ENCODE data around the gene CHM. TPM values are rescaled to one million over a fixed set of nuclear protein-coding genes. Genes with fewer than 3 reads are reported as not detected.
"Not testable (repeated sequence)": the region's sequence is repeated elsewhere in the genome, so short reads cannot be mapped to it uniquely, and the experiment has no call there.

CHM gene
- total RNA-seq, 2 experiments from 2014 or later, result 12.5 to 19.3 TPM

GRCh38 chrX:85988353-85988752, 59.0 kb downstream of the CHM start:
- Mint-ChIP-seq H3K27ac (no peak overlapping the region), H3K27me3 (no peaks in the 10 kb centered on the region)

GRCh38 chrX:85980286-85980685, 67.1 kb downstream of the CHM start:
- DNase-seq, result no peak
- ATAC-seq, result no peak
- H3K36me3 Mint-ChIP-seq, result peaks cover 18% of the 10 kb centered on the region

More at GRCh38 chrX:85988353-85988752, 59.0 kb downstream of the CHM start:
- CTCF ChIA-PET, result no interaction called here
- Mint-ChIP-seq H3K4me1 (peaks cover 4% of the 10 kb centered on the region), H3K36me3 (peaks cover 15% of the 10 kb centered on the region), H3K9me3 (ENCODE audit: low read depth) (peaks cover 3% of the 10 kb centered on the region), H3K4me3 (no peak overlapping the region)
- DNase-seq (no peak), ATAC-seq (no peak)

GRCh38 chrX:85977218-85977617, 70.1 kb downstream of the CHM start:
- H3K27ac Mint-ChIP-seq, result no peak overlapping the region
- DNase-seq, result no peak
- CTCF ChIA-PET, result no interaction called here
- peaks cover 2% of the 10 kb centered on the region for H3K4me1 Mint-ChIP-seq
- H3K36me3 Mint-ChIP-seq, result peaks cover 24% of the 10 kb centered on the region
- H3K4me3 Mint-ChIP-seq, result no peak overlapping the region
- ATAC-seq, result no peak
- no peaks in the 10 kb centered on the region for H3K27me3 Mint-ChIP-seq
- no peaks in the 10 kb centered on the region for H3K9me3 Mint-ChIP-seq (ENCODE audit: low read depth)

More at GRCh38 chrX:85980286-85980685, 67.1 kb downstream of the CHM start:
- peaks cover 2% of the 10 kb centered on the region for H3K4me1 Mint-ChIP-seq
- no peaks in the 10 kb centered on the region for H3K27me3 Mint-ChIP-seq
- no peak overlapping the region for H3K27ac Mint-ChIP-seq
- no peak overlapping the region for H3K4me3 Mint-ChIP-seq
- H3K9me3 Mint-ChIP-seq (ENCODE audit: low read depth), result no peaks in the 10 kb centered on the region
- CTCF ChIA-PET, result no interaction called here

DNA sequence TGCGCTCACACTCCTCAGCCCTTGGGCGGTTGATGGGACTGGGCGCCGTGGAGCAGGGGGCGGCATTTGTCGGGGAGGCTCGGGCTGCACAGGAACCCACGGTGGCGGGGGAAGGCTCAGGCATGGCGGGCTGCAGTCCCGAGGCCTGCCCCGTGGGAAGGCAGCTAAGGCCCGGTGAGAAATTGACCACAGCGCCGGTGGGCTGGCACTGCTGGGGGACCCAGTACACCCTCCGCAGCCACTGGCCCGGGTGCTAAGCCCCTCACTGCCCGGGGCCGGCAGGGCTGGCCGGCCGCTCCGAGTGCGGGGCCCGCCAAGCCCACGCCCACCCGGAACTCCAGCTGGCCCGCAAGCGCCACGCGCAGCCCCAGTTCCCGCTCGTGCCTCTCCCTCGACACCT, 75.0 kb downstream of the CHM start:
- H3K4me1 Mint-ChIP-seq; ATAC-seq; CTCF ChIA-PET; H3K27me3 Mint-ChIP-seq; H3K9me3 Mint-ChIP-seq (ENCODE audit: low read depth); H3K27ac Mint-ChIP-seq; H3K4me3 Mint-ChIP-seq; DNase-seq: not testable (repeated sequence)
- H3K36me3 Mint-ChIP-seq, result peaks cover 26% of the 10 kb centered on the region

DNA sequence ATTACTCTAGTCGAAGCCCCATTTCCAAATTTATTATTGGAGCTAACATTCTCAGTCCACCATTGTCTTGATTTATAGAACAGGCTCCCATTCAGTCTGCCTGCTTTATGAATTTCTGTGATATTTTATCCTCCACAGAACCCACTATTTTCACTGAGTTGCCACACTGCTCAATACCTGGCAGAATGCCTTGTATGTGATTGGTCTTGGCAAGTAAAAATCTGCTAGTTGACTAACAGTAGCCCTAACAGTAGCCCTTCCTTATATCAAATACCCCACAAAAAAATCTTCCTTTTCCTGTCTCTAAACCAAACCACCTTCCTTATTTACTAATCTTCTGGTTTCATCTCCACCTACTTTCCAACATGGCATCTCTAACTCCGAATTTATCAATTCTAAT, 82.6 kb downstream of the CHM start:
- H3K27me3 Mint-ChIP-seq, result no peaks in the 10 kb centered on the region
- DNase-seq (no peak), ATAC-seq (no peak)
- peaks cover 2% of the 10 kb centered on the region for H3K4me1 Mint-ChIP-seq
- no peaks in the 10 kb centered on the region for H3K9me3 Mint-ChIP-seq (ENCODE audit: low read depth)
- no peak overlapping the region for H3K27ac Mint-ChIP-seq
- peaks cover 5% of the 10 kb centered on the region for H3K36me3 Mint-ChIP-seq
- CTCF ChIA-PET, result no interaction called here
- no peak overlapping the region for H3K4me3 Mint-ChIP-seq

DNA sequence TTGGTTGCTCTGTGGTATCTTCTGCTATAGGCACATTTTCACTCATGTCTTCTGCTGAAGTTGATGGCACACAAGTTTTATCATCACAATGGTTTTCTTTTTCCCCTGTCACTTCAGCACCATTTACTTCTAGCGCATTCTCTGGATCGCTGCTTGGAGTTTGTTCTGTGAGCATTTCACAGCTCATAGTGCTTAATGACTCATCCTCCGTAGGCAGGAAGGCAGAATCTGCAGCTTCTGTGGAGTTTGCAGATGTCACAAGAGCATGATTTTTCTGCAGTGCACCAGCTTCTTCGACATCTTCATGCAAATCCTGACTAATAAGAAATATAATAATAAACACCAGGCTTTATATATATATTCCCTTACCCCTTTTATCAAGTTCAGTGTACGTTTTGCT, 83.6 kb downstream of the CHM start:
- no peaks in the 10 kb centered on the region for H3K27me3 Mint-ChIP-seq
- H3K4me1 Mint-ChIP-seq, result peaks cover 2% of the 10 kb centered on the region
- no peak for ATAC-seq
- no peaks in the 10 kb centered on the region for H3K9me3 Mint-ChIP-seq (ENCODE audit: low read depth)
- H3K27ac Mint-ChIP-seq, result no peak overlapping the region
- CTCF ChIA-PET, result no interaction called here
- no peak for DNase-seq
- H3K36me3 Mint-ChIP-seq, result peaks cover 3% of the 10 kb centered on the region
- no peak overlapping the region for H3K4me3 Mint-ChIP-seq

DNA sequence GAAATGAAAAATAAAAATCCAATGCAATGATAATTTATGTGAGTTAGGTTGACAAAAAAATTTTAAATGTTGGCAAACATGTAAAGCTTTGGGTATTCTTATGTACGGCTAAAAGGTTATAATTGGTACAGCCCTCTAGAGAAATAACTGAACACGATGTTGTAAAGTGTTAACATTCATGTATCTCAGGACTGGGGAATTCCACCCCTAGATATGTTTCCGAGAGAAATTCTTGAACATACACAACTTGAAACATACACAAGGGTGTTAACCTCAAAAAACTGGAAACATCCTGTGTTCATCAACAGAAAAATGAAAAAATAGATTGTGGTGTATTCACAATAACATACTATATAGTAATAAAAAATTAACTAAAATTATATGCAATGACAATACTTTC, 91.8 kb downstream of the CHM start:
- ATAC-seq (no peak), DNase-seq (no peak)
- no peaks in the 10 kb centered on the region for H3K4me1 Mint-ChIP-seq
- no peak overlapping the region for H3K27ac Mint-ChIP-seq
- no peak overlapping the region for H3K4me3 Mint-ChIP-seq
- no peaks in the 10 kb centered on the region for H3K9me3 Mint-ChIP-seq (ENCODE audit: low read depth)
- H3K36me3 Mint-ChIP-seq, result peaks cover 18% of the 10 kb centered on the region
- no peaks in the 10 kb centered on the region for H3K27me3 Mint-ChIP-seq
- CTCF ChIA-PET, result no interaction called here

DNA sequence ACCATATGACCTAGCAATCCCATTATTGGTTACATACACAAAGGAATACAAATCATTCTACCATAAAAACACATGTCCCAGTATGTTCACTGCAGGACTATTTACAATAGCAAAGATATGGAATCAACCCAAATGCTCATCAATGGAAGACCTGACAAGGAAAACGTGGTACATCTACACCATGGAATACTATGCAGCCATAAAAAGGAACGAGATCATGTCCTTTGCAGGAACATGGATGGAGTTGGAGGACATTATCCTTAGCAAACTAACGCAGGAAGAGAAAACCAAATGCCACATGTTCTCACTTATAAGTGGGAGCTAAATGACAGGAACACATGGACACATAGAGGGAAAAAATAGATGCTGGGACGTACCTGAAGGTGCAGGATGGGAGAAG, 102.6 kb downstream of the CHM start:
- H3K27ac Mint-ChIP-seq; H3K9me3 Mint-ChIP-seq (ENCODE audit: low read depth); ATAC-seq; H3K4me1 Mint-ChIP-seq; H3K27me3 Mint-ChIP-seq; DNase-seq; CTCF ChIA-PET; H3K4me3 Mint-ChIP-seq: not testable (repeated sequence)
- peaks cover 30% of the 10 kb centered on the region for H3K36me3 Mint-ChIP-seq

DNA sequence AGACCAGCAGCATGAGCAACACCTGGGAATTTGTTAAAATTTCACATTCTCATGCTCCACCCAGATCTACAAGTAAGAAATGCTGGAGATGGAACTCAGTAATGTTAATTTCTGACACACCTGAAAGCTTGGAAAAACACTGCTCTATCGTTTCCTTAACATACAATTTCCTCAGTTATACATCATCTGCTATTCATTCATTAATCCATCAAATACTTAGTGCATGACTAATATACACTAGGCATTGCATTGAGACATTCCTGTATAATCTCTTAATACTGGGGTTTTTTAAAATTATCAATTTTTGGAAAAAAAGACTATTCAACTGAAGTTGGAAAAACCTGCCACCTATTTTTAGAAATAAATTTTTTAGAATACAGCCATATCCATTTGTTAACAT, 106.1 kb downstream of the CHM start:
- no peaks in the 10 kb centered on the region for H3K27me3 Mint-ChIP-seq

GRCh38 chrX:85939942-85940341, 107.4 kb downstream of the CHM start:
- H3K4me1 Mint-ChIP-seq; H3K4me3 Mint-ChIP-seq; H3K27me3 Mint-ChIP-seq; DNase-seq; H3K27ac Mint-ChIP-seq; CTCF ChIA-PET; H3K9me3 Mint-ChIP-seq (ENCODE audit: low read depth); ATAC-seq: not testable (repeated sequence)
- H3K36me3 Mint-ChIP-seq, result peaks cover 11% of the 10 kb centered on the region

More for the DNA sequence above, 106.1 kb downstream of the CHM start:
- H3K36me3 Mint-ChIP-seq, result peaks cover 21% of the 10 kb centered on the region
- no peak overlapping the region for H3K27ac Mint-ChIP-seq
- no peak for DNase-seq
- H3K4me1 Mint-ChIP-seq, result no peaks in the 10 kb centered on the region
- H3K9me3 Mint-ChIP-seq (ENCODE audit: low read depth), result peaks cover 7% of the 10 kb centered on the region
- no peak overlapping the region for H3K4me3 Mint-ChIP-seq
- no peak for ATAC-seq
- CTCF ChIA-PET, result no interaction called here

- H3K9me3 Mint-ChIP-seq (ENCODE audit: low read depth); DNase-seq; ATAC-seq; H3K27ac Mint-ChIP-seq; H3K36me3 Mint-ChIP-seq; CTCF ChIA-PET; H3K4me3 Mint-ChIP-seq; H3K27me3 Mint-ChIP-seq; H3K4me1 Mint-ChIP-seq: not testable (repeated sequence)
Observed at GRCh38 chrX:85934399-85934798, 113.0 kb downstream of the CHM start.

GRCh38 chrX:85930099-85930498, 117.3 kb downstream of the CHM start:
- CTCF ChIA-PET, result no interaction called here
- no peak for DNase-seq
- no peak overlapping the region for H3K4me3 Mint-ChIP-seq
- H3K27me3 Mint-ChIP-seq, result no peaks in the 10 kb centered on the region
- H3K27ac Mint-ChIP-seq, result no peak overlapping the region
- ATAC-seq, result no peak
- H3K36me3 Mint-ChIP-seq, result peaks cover 5% of the 10 kb centered on the region
- no peaks in the 10 kb centered on the region for H3K9me3 Mint-ChIP-seq (ENCODE audit: low read depth)
- H3K4me1 Mint-ChIP-seq, result no peaks in the 10 kb centered on the region

- Mint-ChIP-seq H3K9me3 (ENCODE audit: low read depth) (no peaks in the 10 kb centered on the region), H3K27ac (no peak overlapping the region), H3K4me3 (no peak overlapping the region), H3K27me3 (no peaks in the 10 kb centered on the region), H3K4me1 (peaks cover under 1% of the 10 kb centered on the region), H3K36me3 (peaks cover 3% of the 10 kb centered on the region)
- DNase-seq (no peak), ATAC-seq (no peak)
- CTCF ChIA-PET, result no interaction called here
Observed at GRCh38 chrX:85928606-85929005, 118.8 kb downstream of the CHM start.

DNA sequence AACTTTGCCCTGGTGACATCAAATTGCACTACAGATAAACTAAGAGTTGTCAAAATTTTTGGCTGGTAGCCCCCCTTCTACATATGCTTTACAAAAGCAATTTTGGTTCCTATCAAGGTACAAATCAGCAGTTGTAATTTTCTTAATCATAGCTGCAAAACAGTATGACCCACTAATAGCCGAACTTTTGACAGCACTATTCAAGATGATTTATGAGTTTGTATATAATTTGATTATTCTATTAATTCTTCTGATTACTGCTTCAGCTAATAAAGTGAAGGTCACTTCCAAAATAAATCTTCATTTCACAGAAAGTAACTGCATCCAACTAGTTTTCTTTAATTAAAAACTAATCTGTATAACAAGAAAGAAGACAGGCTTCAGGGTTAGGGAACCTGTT, 119.6 kb downstream of the CHM start:
- H3K27me3 Mint-ChIP-seq, result no peaks in the 10 kb centered on the region
- CTCF ChIA-PET, result no interaction called here
- peaks cover 3% of the 10 kb centered on the region for H3K36me3 Mint-ChIP-seq
- no peaks in the 10 kb centered on the region for H3K9me3 Mint-ChIP-seq (ENCODE audit: low read depth)
- no peak overlapping the region for H3K4me3 Mint-ChIP-seq
- peaks cover 2% of the 10 kb centered on the region for H3K4me1 Mint-ChIP-seq
- no peak for DNase-seq
- H3K27ac Mint-ChIP-seq, result no peak overlapping the region
- no peak for ATAC-seq

- H3K4me1 Mint-ChIP-seq, result peaks cover 2% of the 10 kb centered on the region
- DNase-seq (no peak), ATAC-seq (no peak)
- peaks cover 6% of the 10 kb centered on the region for H3K36me3 Mint-ChIP-seq
- no peaks in the 10 kb centered on the region for H3K9me3 Mint-ChIP-seq (ENCODE audit: low read depth)
- no peaks in the 10 kb centered on the region for H3K27me3 Mint-ChIP-seq
- no peak overlapping the region for H3K4me3 Mint-ChIP-seq
- no peak overlapping the region for H3K27ac Mint-ChIP-seq
- CTCF ChIA-PET, result no interaction called here
Observed at GRCh38 chrX:85922821-85923220, 124.5 kb downstream of the CHM start.
